Activated CD4-positive, alpha-beta T cell treated with anti-CD3 and anti-CD28 coated beads for 48 hours (primary cell): ENCODE results near the gene CC2D2B.
"Not testable (repeated sequence)": the region's sequence is repeated elsewhere in the genome, so short reads cannot be mapped to it uniquely, and the experiment has no call there.

Experiments
- DNase-seq: peaks from one replicate; pipeline ENCODE4 v3.0.0-alpha.2; 2020

CC2D2B gene

GRCh38 chr10:96034625-96035024 lies 126.8 kb downstream of the CC2D2B start:
- DNase-seq = no peak

- no peak for DNase-seq
Observed at GRCh38 chr10:96038476-96039387, 131.0 kb downstream of the CC2D2B start.

- no peak for DNase-seq
Observed at GRCh38 chr10:96041146-96041545, 133.4 kb downstream of the CC2D2B start.

GRCh38 chr10:96043033-96043892 lies 135.5 kb downstream of the CC2D2B start, which contains the start of gene CCNJ:
Gene CCNJ, plus strand, starts transcription at chr10:96043583. Its CDS starts 811 bp downstream, at chr10:96044394.
- DNase-seq = peak; percentile 85

GRCh38 chr10:96043893-96044715 lies 136.3 kb downstream of the CC2D2B start:
- DNase-seq = peak; percentile 59

GRCh38 chr10:96044736-96045135 lies 137.0 kb downstream of the CC2D2B start:
- no peak for DNase-seq

- DNase-seq = no peak
Observed at GRCh38 chr10:96046546-96046945, 138.8 kb downstream of the CC2D2B start.

GRCh38 chr10:96047004-96047649 lies 139.4 kb downstream of the CC2D2B start:
- DNase-seq = no peak

GRCh38 chr10:96047925-96048324 lies 140.2 kb downstream of the CC2D2B start:
- DNase-seq = not testable (repeated sequence)

GRCh38 chr10:96049340-96049739 lies 141.6 kb downstream of the CC2D2B start:
- no peak for DNase-seq

- DNase-seq = no peak
Observed at GRCh38 chr10:96053985-96054384, 146.2 kb downstream of the CC2D2B start.

- no peak for DNase-seq
Observed at GRCh38 chr10:96056787-96057186, 149.0 kb downstream of the CC2D2B start.

- no peak for DNase-seq
Observed at GRCh38 chr10:96061232-96061631, 153.5 kb downstream of the CC2D2B start.

GRCh38 chr10:96072674-96073073 lies 164.9 kb downstream of the CC2D2B start:
- DNase-seq = no peak

GRCh38 chr10:96073722-96074121 lies 165.9 kb downstream of the CC2D2B start:
- DNase-seq = peak; percentile 7

GRCh38 chr10:96074776-96075175 lies 167.0 kb downstream of the CC2D2B start:
- no peak for DNase-seq

- DNase-seq = no peak
Observed at GRCh38 chr10:96075977-96076376, 168.2 kb downstream of the CC2D2B start.

- DNase-seq = no peak
Observed at GRCh38 chr10:96077156-96077555, 169.4 kb downstream of the CC2D2B start.

GRCh38 chr10:96082153-96082552 lies 174.4 kb downstream of the CC2D2B start:
- no peak for DNase-seq
